ELR (cell line): ENCODE measurements around the gene S100A14.
"Not testable (repeated sequence)": the region's sequence is repeated elsewhere in the genome, so short reads cannot be mapped to it uniquely, and the experiment has no call there.

ENCODE experiments used
- DNase-seq: peaks from one replicate; pipeline ENCODE4 v3.0.0-alpha.2; 2015; ENCODE audit warnings: low read depth

The S100A14 gene

DNA sequence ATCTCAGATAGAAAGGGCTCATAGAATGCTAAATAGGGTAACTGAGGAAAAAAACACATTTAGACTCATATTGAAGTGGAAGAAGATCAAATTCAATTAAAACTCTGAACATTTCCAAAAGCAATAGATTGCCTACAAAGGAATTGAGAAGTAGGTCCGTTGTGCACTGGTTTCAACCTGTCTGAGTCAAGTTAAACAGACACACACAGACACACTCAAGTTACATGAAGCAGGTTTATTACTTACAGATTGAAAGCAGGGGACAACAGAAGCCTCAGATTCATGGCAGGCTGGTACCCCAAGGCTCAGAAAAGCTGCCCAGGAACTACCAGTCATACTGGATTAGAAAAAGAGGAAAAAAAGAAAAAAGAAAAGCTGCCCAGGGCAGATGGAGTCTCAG is 29.8 kb downstream of the S100A14 start:
- DNase-seq, result no peak

GRCh38 chr1:153585006-153585405 is 31.1 kb downstream of the S100A14 start:
- DNase-seq, result no peak

DNA sequence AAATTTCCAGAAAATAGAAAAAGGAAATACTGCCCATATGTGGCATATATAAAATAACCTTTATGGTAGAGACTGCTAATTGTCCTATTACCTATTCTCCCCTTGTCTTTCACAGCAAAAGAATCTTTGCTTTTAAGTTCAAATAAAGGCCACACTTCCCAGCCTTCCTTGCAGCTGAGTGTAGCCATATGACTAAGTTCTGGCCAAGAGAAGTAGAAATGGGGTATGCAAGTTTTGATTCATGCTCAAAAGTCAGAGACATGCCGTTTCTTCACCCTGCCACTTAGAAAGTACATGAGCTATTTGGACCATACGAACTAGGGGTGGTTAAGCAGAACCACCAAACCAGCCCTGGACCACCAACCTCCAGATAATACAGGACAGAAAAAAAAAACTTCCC is 32.1 kb downstream of the S100A14 start:
- DNase-seq, result peak; percentile 43

- not testable (repeated sequence) for DNase-seq
Observed at GRCh38 chr1:153583514-153583913, 32.6 kb downstream of the S100A14 start.

- DNase-seq, result not testable (repeated sequence)
Observed at GRCh38 chr1:153582836-153583235, 33.3 kb downstream of the S100A14 start.

GRCh38 chr1:153578936-153579335 is 37.2 kb downstream of the S100A14 start:
- no peak for DNase-seq

DNA sequence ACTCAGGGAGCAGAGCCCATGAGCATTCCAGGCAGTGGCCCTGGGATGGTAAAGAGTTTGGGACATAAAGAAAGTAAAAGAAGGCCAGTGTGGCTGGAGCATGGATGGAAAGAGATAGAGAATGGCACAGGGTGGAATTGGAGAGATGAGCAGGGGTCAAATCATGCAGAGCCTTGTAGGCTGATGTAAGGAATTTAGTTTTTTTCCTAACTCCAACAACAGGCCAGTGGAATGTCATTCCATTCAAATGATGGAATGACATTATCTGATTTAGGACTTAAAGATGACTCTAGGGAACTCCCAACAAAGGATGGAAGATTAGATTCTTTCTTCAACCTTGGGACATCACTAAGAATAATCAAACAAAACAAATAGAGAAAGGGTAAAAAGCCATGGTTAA is 37.6 kb downstream of the S100A14 start:
- DNase-seq, result no peak

DNA sequence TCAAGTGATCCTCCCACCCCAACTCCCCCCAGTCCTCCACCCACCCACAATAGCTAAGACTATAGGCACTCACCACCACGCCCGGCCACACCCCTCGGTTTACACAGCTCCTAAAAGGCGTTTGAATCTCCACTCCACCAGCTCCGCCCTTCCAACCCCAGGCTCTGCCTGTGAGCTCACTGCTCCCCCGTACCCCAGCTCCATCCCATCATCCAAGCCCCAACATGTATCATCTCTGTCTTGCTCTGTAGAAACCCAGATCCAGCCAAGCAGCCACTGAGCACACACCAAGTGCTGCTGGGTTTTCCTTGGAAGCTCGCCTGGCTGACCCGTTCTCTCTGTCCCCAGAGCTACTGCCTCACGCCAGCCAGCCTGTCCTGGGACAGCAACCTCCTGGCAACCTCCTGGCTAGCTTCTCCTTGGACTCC is 38.5 kb downstream of the S100A14 start:
- DNase-seq, result no peak

DNA sequence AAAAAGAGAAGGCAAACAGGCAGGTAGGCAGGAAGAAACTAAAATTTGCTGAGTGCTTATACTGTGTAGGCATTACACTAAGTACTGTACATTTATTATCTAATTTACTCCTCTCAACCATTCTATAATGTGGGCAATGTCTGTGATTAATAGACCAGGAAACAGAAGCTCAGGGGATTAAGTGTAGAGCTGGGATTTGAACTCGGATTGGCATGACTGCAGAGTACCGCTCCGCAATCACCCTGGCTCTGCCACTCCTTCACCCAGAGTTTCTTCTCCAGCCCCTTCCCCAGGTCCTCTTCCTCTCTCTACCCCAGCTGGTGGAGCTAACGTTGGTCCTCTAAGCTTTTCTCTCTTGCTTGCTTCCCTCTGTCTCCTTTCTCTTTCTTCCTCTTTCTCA is 39.0 kb downstream of the S100A14 start:
- no peak for DNase-seq

- DNase-seq, result not testable (repeated sequence)
Observed at GRCh38 chr1:153575497-153575896, 40.6 kb downstream of the S100A14 start.

DNA sequence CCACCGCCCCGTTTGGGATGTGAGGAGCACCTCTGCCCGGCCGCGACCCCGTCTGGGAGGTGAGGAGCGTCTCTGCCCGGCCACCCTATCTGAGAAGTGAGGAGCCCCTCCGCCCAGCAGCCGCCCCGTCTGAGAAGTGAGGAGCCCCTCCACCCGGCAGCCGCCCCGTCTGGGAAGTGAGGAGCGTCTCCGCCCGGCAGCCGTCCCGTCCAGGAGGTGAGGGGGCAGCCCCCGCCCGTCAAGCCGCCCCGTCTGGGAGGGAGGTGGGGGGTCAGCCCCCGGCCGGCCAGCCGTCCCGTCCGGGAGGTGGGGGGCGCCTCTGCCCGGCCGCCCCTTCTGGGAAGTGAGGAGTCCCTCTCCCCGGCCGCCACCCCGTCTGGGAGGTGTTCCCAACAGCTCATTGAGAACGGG is 41.0 kb downstream of the S100A14 start:
- DNase-seq, result not testable (repeated sequence)

DNA sequence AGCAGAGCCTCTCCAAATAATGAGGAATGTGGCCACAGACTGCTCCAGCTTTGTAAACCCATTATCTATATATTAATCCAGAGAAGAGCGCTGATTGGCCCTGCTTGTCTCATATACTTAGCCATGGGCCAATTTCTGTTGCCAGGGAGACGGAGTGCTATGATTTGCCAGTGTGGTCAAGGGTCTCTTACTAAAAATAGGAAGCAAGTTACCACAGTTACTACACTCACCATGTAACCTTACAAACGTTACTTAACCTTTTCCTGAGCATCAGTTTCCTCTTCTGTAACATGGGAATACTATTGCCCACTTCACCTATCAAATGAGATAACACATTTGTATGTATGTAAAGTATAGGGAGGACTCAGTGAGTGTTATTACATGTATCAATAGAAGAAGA is 42.8 kb downstream of the S100A14 start:
- DNase-seq, result peak; percentile 19

DNA sequence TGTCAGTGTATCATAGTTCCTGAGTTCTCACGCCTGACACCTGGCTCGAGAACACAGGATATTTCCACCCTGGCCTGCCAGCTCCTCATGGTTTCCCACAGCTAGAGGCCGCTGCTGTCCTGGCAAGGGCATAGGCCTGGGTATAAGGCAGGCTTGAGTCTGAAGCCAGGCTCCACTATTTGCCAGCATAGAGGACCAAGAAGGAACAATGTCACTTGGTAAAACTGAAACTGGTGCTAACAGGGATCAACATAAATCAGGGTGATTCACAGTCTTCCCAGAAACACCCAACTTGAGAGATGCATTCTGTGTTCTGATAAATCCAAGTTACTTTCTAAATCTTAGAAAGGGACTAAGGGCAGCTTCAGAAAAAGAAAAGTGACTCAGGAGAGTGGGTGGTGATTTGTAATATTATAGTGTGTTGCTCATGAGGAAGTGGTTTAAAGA is 43.5 kb downstream of the S100A14 start:
- peak; percentile 89 for DNase-seq

- no peak for DNase-seq
Observed at GRCh38 chr1:153571706-153572105, 44.4 kb downstream of the S100A14 start.

- no peak for DNase-seq
Observed at GRCh38 chr1:153570874-153571273, 45.3 kb downstream of the S100A14 start.

DNA sequence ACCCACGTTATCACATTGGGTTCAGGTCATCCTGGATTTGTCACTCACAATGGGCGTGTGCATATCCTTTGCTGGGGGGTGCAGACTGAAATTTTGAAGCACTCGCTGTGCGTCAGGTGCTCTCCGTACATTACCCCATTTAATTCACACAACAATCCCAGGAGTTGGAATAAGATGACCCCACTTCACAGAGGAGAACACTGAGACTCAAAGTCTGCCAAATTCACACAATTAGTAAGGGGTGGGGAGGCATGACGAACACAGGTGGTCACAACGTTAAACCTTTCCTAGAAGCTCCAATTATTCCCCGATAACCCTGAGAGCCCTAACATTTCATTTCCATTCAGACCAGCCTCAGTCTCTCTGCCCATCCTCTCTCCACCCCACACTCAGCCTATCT is 46.7 kb downstream of the S100A14 start:
- DNase-seq, result no peak

GRCh38 chr1:153568367-153569099 is 47.6 kb downstream of the S100A14 start:
- peak; percentile 95 for DNase-seq

DNA sequence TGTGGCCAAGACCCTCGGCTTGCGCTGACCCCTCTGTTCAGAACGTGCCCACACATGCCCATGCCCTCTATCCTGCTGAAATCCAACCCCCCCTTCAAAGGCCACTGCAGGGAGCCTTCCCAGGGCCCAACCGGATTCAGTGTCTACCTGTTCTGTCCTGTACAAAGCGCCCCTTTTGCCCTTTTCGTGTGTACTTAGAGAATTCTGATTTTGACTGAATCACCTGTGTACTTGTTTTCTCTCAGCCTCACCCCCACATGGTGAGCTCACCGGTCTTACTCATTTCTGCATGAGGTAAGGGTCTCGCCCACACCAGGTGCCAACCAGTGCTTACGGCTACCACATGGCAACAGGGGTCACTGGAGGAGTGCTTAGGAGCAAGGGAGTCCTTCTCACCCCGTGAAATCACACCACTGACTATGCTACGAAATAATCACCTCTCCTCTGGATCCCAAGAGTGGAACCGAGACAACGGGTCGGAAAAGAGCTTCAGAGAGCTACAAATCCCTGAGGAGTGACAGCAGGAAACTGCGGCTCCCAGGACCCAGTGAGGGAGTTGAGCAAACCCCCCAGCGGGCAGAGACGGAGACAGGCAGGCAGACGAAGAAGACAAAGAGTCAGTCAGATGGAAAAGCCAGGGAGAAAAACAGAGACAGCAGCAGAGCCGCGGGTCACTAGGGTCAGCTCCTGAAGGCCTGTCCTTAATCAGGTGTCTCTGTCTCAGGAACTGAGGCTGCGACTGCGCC is 48.3 kb downstream of the S100A14 start:
- DNase-seq, result peak; percentile 49

DNA sequence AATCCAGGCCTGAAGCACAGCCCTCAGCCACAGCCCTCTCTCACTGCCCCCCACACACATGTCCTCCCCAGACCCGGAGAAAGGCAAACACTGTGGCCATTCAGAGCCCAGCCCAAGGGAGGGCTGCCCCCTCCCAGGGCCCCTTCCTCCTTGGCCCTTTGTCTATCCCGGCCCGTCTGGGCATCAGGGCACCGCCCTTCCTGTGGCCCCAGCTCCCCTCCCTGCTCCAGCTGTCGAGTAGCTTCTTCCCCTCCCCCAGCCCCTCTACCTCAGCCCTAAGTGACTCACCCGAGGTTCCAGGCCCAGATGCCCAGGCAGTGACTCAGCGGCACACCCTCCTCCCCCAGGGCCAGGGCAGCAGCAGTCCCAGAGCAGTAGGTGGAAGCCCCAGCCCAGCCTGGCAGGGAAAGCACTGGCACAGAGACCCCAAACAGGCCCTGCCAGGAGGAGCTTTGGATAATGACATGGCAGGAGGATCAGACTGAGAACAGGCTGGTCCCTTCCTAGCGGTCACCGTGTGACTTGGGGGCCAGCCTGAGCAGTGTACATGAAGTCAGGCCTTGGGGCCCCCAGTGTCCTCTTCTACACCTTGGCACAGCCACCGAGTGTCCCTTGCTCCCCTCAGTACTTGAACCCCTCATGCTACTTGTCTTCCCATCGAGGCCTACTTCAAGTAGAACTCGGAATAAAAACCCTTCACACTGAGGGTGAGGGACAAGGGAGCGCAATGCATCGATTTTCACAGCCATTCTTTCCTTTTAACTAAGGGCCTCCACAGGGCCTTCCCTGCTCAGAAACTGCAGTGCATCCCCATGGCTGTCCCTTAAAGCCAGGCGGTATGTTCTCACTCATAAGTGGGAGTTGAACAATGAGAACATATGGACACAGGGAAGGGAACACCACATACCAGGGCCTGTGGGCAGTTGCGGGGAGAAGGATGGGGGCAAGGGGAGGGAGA is 49.4 kb downstream of the S100A14 start:
- DNase-seq, result peak; percentile 100

GRCh38 chr1:153565529-153566374 is 50.4 kb downstream of the S100A14 start, which contains the start of gene S100A2:
TSS of gene S100A2 (minus strand) at chr1:153565844. CDS start at chr1:153563877, 1,967 bp downstream.
- DNase-seq, result peak; percentile 98
